ENCODE results near the gene IL23R.

DNA sequence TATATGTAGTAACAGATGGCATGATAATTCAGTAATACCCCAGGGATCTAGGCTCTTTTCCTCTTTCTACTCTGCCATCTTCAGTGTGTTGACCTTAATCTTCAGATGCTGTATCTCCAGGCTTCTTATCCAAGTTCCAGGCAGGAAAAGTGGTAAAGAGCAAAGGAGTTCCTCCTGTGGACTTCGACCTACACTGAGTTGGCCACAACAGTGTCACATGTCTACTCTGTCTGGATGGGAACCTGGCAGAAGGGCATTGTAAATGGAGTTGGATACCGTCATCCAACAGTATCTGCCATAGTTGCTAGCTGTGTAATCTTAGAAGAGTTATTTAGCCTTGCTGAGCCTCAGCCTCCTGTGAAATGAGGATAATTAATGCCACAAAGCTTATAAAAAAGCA is 21.9 kb downstream of the IL23R start:
- no peak for TF ChIP-seq TAF1 (IDR thresholded peaks at IDR 0.05; ENCODE audit: borderline replicate concordance, low read depth, low read length)
- TF ChIP-seq POLR2AphosphoS5 (IDR thresholded peaks at IDR 0.05; ENCODE audit: low read depth, low read length): no peak
- TF ChIP-seq, protein P1, sequence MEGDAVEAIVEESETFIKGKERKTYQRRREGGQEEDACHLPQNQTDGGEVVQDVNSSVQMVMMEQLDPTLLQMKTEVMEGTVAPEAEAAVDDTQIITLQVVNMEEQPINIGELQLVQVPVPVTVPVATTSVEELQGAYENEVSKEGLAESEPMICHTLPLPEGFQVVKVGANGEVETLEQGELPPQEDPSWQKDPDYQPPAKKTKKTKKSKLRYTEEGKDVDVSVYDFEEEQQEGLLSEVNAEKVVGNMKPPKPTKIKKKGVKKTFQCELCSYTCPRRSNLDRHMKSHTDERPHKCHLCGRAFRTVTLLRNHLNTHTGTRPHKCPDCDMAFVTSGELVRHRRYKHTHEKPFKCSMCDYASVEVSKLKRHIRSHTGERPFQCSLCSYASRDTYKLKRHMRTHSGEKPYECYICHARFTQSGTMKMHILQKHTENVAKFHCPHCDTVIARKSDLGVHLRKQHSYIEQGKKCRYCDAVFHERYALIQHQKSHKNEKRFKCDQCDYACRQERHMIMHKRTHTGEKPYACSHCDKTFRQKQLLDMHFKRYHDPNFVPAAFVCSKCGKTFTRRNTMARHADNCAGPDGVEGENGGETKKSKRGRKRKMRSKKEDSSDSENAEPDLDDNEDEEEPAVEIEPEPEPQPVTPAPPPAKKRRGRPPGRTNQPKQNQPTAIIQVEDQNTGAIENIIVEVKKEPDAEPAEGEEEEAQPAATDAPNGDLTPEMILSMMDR (IDR thresholded peaks at IDR 0.05): no peak
- no peak for TF ChIP-seq CHD2 (IDR thresholded peaks at IDR 0.05; ENCODE audit: low read length, partially characterized antibody)
- TF ChIP-seq, protein P2, sequence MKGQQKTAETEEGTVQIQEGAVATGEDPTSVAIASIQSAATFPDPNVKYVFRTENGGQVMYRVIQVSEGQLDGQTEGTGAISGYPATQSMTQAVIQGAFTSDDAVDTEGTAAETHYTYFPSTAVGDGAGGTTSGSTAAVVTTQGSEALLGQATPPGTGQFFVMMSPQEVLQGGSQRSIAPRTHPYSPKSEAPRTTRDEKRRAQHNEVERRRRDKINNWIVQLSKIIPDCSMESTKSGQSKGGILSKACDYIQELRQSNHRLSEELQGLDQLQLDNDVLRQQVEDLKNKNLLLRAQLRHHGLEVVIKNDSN (IDR thresholded peaks at IDR 0.05; ENCODE audit: borderline replicate concordance, low read depth): no peak
- no peak for TF ChIP-seq YY1 (IDR thresholded peaks at IDR 0.05; ENCODE audit: low read depth)

Data from SK-N-SH (cell line).